Measurements from ENCODE around the gene OR10S1.

OR10S1 gene

GRCh38 chr11:123942413-123942812, 35.2 kb downstream of the OR10S1 start:
- H3K9me3 ChIP-seq (ENCODE audit: control insufficient read depth in 1 of 2, low read length in 2 of 2), result no peaks in the 10 kb centered on the region
- H3K4me1 ChIP-seq (ENCODE audit: control insufficient read depth in 1 of 2, insufficient read depth in 2 of 2, low read length in 2 of 2), result no peaks in the 10 kb centered on the region
- no peak overlapping the region for H3K4me3 ChIP-seq (ENCODE audit: low read depth in 1 of 2, low read length in 2 of 2)
- no peaks in the 10 kb centered on the region for H3K36me3 ChIP-seq (ENCODE audit: control insufficient read depth in 1 of 2, insufficient read depth in 2 of 2, low read length in 2 of 2)
- no peaks in the 10 kb centered on the region for H3K27me3 ChIP-seq (ENCODE audit: low read depth, low read length)
- H3K27ac ChIP-seq (ENCODE audit: low read length), result no peak overlapping the region

DNA sequence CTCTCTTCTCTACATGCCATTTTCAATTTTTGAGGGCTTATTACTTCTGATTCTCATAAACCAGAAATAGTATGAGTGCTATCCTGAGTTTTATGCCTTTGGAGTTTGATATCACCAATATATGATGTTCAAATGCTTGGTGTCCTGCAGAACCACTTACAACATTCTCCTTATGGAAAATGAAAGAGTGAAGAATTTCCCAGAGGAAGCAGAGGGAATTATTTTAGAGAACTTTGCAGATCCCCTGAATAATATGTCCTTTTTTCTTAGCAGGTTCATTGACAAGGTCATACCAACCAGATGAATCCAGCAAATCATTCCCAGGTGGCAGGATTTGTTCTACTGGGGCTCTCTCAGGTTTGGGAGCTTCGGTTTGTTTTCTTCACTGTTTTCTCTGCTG, 38.3 kb downstream of the OR10S1 start, which contains the start of gene OR4D5:
Gene OR4D5 (plus strand): TSS at position 301 of the 400 bp plus-strand sequence. CDS start 0 bp downstream, at position 301.
- Histone ChIP-seq H3K27me3 (ENCODE audit: low read depth, low read length) (no peaks in the 10 kb centered on the region), H3K27ac (ENCODE audit: low read length) (no peak within 1 kb of the TSS), H3K9me3 (ENCODE audit: control insufficient read depth in 1 of 2, low read length in 2 of 2) (no peaks in the 10 kb centered on the region), H3K4me1 (ENCODE audit: control insufficient read depth in 1 of 2, insufficient read depth in 2 of 2, low read length in 2 of 2) (no peaks in the 10 kb centered on the region), H3K36me3 (ENCODE audit: control insufficient read depth in 1 of 2, insufficient read depth in 2 of 2, low read length in 2 of 2) (no peaks in the 10 kb centered on the region), H3K4me3 (ENCODE audit: low read depth in 1 of 2, low read length in 2 of 2) (no peak within 1 kb of the TSS)
